Measurements from ENCODE around the gene SLC4A5. TPM values are rescaled to one million over a fixed set of nuclear protein-coding genes. Genes with fewer than 3 reads are reported as not detected.
A peak's percentile ranks its signal among the peaks of the same experiment; 100 is the strongest.

The SLC4A5 gene
- total RNA-seq, 1 donor from 2014 or later, result 2.6 TPM

- no peaks in the 10 kb centered on the region for H3K9me3 ChIP-seq (ENCODE audit: control insufficient read depth in 3 of 3, low read length in 3 of 3)
- H3K9ac ChIP-seq (ENCODE audit: low read depth in 1 of 3, low read length in 3 of 3), result no peak overlapping the region
- H3K4me1 ChIP-seq (ENCODE audit: control insufficient read depth in 3 of 3, insufficient read depth in 3 of 3, low read length in 3 of 3), result no peaks in the 10 kb centered on the region
- no peaks in the 10 kb centered on the region for H3K27me3 ChIP-seq (ENCODE audit: control insufficient read depth in 3 of 3, insufficient read depth in 3 of 3, low read length in 3 of 3)
- no peak overlapping the region for H3K27ac ChIP-seq (ENCODE audit: low read depth, low read length)
- no peak overlapping the region for H3K4me3 ChIP-seq (ENCODE audit: low read length in 3 of 3)
- H3K36me3 ChIP-seq (ENCODE audit: control insufficient read depth in 3 of 3, insufficient read depth in 3 of 3, low read length in 3 of 3), result peaks cover 0 to 7% (median 3%) of the 10 kb centered on the region in 3 donors
These were observed 42.7 kb downstream of the SLC4A5 start for GRCh38 chr2:74300506-74300905.

GRCh38 chr2:74297950-74298349 is 45.3 kb downstream of the SLC4A5 start:
- Histone ChIP-seq H3K27me3 (ENCODE audit: control insufficient read depth in 3 of 3, insufficient read depth in 3 of 3, low read length in 3 of 3) (no peaks in the 10 kb centered on the region), H3K4me3 (ENCODE audit: low read length in 3 of 3) (no peak overlapping the region), H3K9ac (ENCODE audit: low read depth in 1 of 3, low read length in 3 of 3) (no peak overlapping the region), H3K4me1 (ENCODE audit: control insufficient read depth in 3 of 3, insufficient read depth in 3 of 3, low read length in 3 of 3) (no peaks in the 10 kb centered on the region), H3K36me3 (ENCODE audit: control insufficient read depth in 3 of 3, insufficient read depth in 3 of 3, low read length in 3 of 3) (peaks cover 0 to 4% (median 2%) of the 10 kb centered on the region in 3 donors), H3K9me3 (ENCODE audit: control insufficient read depth in 3 of 3, low read length in 3 of 3) (no peaks in the 10 kb centered on the region), H3K27ac (ENCODE audit: low read depth, low read length) (no peak overlapping the region)

DNA sequence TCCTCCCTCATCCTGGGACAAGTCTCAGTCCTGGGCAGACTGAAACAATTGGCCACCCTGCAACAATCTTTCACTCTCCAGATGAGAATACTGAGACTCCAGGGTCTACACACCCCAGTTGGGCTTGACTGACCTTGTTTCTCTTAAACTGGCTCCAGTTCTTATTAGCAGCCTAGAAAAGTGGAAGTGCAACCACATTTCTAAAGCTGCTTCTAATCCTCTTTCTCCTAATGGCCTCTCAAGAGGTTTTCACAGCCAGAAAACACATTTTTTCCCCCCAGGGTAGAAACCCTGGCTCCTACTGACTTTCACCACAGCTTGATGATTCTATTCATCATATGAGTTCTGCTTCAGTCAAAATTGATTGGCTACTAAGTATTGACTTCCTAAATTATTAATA is 45.8 kb downstream of the SLC4A5 start:
- peaks cover 0 to 4% (median 2%) of the 10 kb centered on the region in 3 donors for H3K36me3 ChIP-seq (ENCODE audit: control insufficient read depth in 3 of 3, insufficient read depth in 3 of 3, low read length in 3 of 3)
- no peak overlapping the region for H3K9ac ChIP-seq (ENCODE audit: low read depth in 1 of 3, low read length in 3 of 3)
- no peaks in the 10 kb centered on the region for H3K4me1 ChIP-seq (ENCODE audit: control insufficient read depth in 3 of 3, insufficient read depth in 3 of 3, low read length in 3 of 3)
- no peaks in the 10 kb centered on the region for H3K9me3 ChIP-seq (ENCODE audit: control insufficient read depth in 3 of 3, low read length in 3 of 3)
- H3K27me3 ChIP-seq (ENCODE audit: control insufficient read depth in 3 of 3, insufficient read depth in 3 of 3, low read length in 3 of 3), result no peaks in the 10 kb centered on the region
- H3K27ac ChIP-seq (ENCODE audit: low read depth, low read length), result no peak overlapping the region
- no peak overlapping the region for H3K4me3 ChIP-seq (ENCODE audit: low read length in 3 of 3)

DNA sequence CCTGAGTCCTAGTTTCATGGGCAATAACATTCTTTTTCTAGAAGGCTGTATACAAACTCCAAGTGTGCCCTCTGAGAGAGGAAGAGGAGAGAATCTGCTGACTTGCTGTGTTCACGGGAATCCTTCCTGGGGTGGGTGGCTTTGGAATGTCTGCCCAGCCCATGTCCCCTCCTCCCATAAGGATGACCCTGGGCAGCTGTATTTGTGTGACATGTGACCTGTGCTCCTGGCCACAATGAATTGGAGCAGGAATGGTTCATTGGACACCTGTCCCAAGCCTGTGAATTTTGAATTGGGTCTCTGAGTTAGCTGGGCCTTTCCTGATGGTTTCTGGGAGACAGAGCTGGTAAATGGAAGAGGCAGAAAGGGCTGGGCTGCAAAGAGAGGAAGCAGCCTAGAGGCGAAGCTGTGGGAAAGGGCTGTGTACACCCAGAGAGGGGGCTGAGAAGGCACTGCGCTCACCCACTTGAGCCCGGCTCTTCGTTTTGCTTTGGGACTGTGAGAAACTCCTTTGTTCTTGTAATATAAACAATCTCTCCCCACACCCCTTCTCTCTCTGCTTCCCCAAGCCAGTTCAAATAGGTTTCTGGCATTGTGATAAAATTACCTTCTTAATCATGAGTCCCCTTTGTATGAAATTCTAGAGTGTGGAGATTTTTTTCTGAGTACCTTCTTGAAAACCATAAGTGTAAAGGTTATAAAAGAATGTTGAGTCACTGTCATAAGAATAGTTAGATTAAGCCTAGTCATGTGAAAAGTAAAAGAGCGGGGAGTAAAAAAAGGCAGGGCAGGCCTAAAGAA is 49.8 kb downstream of the SLC4A5 start:
- H3K27ac ChIP-seq (ENCODE audit: low read depth, low read length), result no peak overlapping the region
- no peaks in the 10 kb centered on the region for H3K27me3 ChIP-seq (ENCODE audit: control insufficient read depth in 3 of 3, insufficient read depth in 3 of 3, low read length in 3 of 3)
- H3K4me1 ChIP-seq (ENCODE audit: control insufficient read depth in 3 of 3, insufficient read depth in 3 of 3, low read length in 3 of 3), result no peaks in the 10 kb centered on the region
- H3K4me3 ChIP-seq (ENCODE audit: low read length in 3 of 3), result no peak overlapping the region
- no peak overlapping the region for H3K9ac ChIP-seq (ENCODE audit: low read depth in 1 of 3, low read length in 3 of 3)
- no peaks in the 10 kb centered on the region for H3K36me3 ChIP-seq (ENCODE audit: control insufficient read depth in 3 of 3, insufficient read depth in 3 of 3, low read length in 3 of 3)
- H3K9me3 ChIP-seq (ENCODE audit: control insufficient read depth in 3 of 3, low read length in 3 of 3), result no peaks in the 10 kb centered on the region

GRCh38 chr2:74292751-74293150 is 50.5 kb downstream of the SLC4A5 start:
- Histone ChIP-seq H3K27ac (ENCODE audit: low read depth, low read length) (no peak overlapping the region), H3K9me3 (ENCODE audit: control insufficient read depth in 3 of 3, low read length in 3 of 3) (no peaks in the 10 kb centered on the region), H3K4me1 (ENCODE audit: control insufficient read depth in 3 of 3, insufficient read depth in 3 of 3, low read length in 3 of 3) (no peaks in the 10 kb centered on the region), H3K36me3 (ENCODE audit: control insufficient read depth in 3 of 3, insufficient read depth in 3 of 3, low read length in 3 of 3) (no peaks in the 10 kb centered on the region), H3K4me3 (ENCODE audit: low read length in 3 of 3) (no peak overlapping the region), H3K27me3 (ENCODE audit: control insufficient read depth in 3 of 3, insufficient read depth in 3 of 3, low read length in 3 of 3) (no peaks in the 10 kb centered on the region), H3K9ac (ENCODE audit: low read depth in 1 of 3, low read length in 3 of 3) (no peak overlapping the region)

GRCh38 chr2:74291886-74292621 is 51.2 kb downstream of the SLC4A5 start:
- Histone ChIP-seq H3K27me3 (ENCODE audit: control insufficient read depth in 3 of 3, insufficient read depth in 3 of 3, low read length in 3 of 3) (no peaks in the 10 kb centered on the region), H3K4me1 (ENCODE audit: control insufficient read depth in 3 of 3, insufficient read depth in 3 of 3, low read length in 3 of 3) (no peaks in the 10 kb centered on the region), H3K4me3 (ENCODE audit: low read length in 3 of 3) (no peak overlapping the region), H3K9ac (ENCODE audit: low read depth in 1 of 3, low read length in 3 of 3) (no peak overlapping the region), H3K27ac (ENCODE audit: low read depth, low read length) (no peak overlapping the region), H3K36me3 (ENCODE audit: control insufficient read depth in 3 of 3, insufficient read depth in 3 of 3, low read length in 3 of 3) (no peaks in the 10 kb centered on the region), H3K9me3 (ENCODE audit: control insufficient read depth in 3 of 3, low read length in 3 of 3) (no peaks in the 10 kb centered on the region)

DNA sequence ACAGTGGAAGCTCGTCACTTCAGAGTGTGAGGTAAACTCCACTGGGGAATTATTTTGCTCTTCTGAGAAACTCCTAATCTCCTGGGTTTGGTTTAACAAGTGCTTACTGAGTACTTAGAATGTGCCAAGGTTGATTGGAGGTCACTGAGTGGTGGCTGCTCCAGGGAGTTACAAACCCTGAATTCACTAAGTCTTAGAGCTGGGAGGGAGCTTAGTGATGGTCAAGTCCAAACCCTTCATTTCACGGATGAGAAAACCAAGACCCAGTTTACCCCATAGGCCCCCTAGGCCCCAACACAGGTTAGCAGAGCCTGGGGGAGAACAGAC is 52.0 kb downstream of the SLC4A5 start:
- H3K9ac ChIP-seq (ENCODE audit: low read depth in 1 of 3, low read length in 3 of 3), result peak overlapping the region in 1 of 3 donors; percentile 16
- no peak overlapping the region for H3K27ac ChIP-seq (ENCODE audit: low read depth, low read length)
- no peaks in the 10 kb centered on the region for H3K36me3 ChIP-seq (ENCODE audit: control insufficient read depth in 3 of 3, insufficient read depth in 3 of 3, low read length in 3 of 3)
- no peaks in the 10 kb centered on the region for H3K9me3 ChIP-seq (ENCODE audit: control insufficient read depth in 3 of 3, low read length in 3 of 3)
- H3K4me1 ChIP-seq (ENCODE audit: control insufficient read depth in 3 of 3, insufficient read depth in 3 of 3, low read length in 3 of 3), result no peaks in the 10 kb centered on the region
- H3K27me3 ChIP-seq (ENCODE audit: control insufficient read depth in 3 of 3, insufficient read depth in 3 of 3, low read length in 3 of 3), result no peaks in the 10 kb centered on the region
- H3K4me3 ChIP-seq (ENCODE audit: low read length in 3 of 3), result no peak overlapping the region

DNA sequence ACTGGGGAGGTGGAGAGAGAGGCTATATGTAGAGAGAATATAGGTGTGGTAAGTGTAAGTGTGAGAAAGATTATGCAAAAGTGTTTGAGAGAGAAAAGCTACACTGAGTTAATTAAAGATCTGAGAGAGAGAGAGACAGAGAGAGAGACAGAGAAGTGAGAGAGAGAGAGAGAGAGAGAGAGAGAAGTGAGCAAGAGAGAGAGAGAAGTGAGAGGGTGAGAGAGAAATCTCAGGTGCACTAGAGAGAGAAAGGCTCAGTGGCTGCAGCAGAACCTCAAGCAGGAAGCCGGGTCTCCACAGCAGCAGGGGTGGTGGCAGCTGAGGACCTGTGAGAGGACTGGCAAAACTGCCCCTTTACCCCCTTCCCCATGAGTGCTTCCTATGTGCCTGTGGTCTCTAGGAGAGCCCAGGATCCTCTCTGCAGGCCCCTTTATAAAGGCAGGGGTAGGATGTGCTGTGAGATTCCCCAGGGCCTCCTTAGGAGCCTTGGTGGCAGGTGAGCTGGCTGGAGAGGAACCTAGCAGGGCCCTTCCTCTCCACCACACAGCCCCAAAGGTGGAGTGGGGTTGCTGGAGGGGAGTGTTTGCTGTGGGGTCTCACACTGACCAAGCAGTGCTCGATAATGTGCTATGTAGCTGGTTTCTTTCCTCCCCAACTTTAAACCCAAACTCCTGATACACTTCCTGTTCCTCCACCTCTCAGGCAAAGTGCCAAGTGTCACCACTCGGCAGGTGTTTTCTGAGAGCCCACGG is 52.6 kb downstream of the SLC4A5 start:
- H3K27me3 ChIP-seq (ENCODE audit: control insufficient read depth in 3 of 3, insufficient read depth in 3 of 3, low read length in 3 of 3), result no peaks in the 10 kb centered on the region
- no peaks in the 10 kb centered on the region for H3K9me3 ChIP-seq (ENCODE audit: control insufficient read depth in 3 of 3, low read length in 3 of 3)
- H3K4me1 ChIP-seq (ENCODE audit: control insufficient read depth in 3 of 3, insufficient read depth in 3 of 3, low read length in 3 of 3), result no peaks in the 10 kb centered on the region
- no peak overlapping the region for H3K4me3 ChIP-seq (ENCODE audit: low read length in 3 of 3)
- H3K9ac ChIP-seq (ENCODE audit: low read depth in 1 of 3, low read length in 3 of 3), result peak overlapping the region in 1 of 3 donors; percentile 16
- H3K27ac ChIP-seq (ENCODE audit: low read depth, low read length), result no peak overlapping the region
- no peaks in the 10 kb centered on the region for H3K36me3 ChIP-seq (ENCODE audit: control insufficient read depth in 3 of 3, insufficient read depth in 3 of 3, low read length in 3 of 3)

GRCh38 chr2:74290066-74290465 is 53.1 kb downstream of the SLC4A5 start:
- no peaks in the 10 kb centered on the region for H3K4me1 ChIP-seq (ENCODE audit: control insufficient read depth in 3 of 3, insufficient read depth in 3 of 3, low read length in 3 of 3)
- no peaks in the 10 kb centered on the region for H3K9me3 ChIP-seq (ENCODE audit: control insufficient read depth in 3 of 3, low read length in 3 of 3)
- H3K9ac ChIP-seq (ENCODE audit: low read depth in 1 of 3, low read length in 3 of 3), result no peak overlapping the region
- no peak overlapping the region for H3K4me3 ChIP-seq (ENCODE audit: low read length in 3 of 3)
- H3K36me3 ChIP-seq (ENCODE audit: control insufficient read depth in 3 of 3, insufficient read depth in 3 of 3, low read length in 3 of 3), result no peaks in the 10 kb centered on the region
- no peaks in the 10 kb centered on the region for H3K27me3 ChIP-seq (ENCODE audit: control insufficient read depth in 3 of 3, insufficient read depth in 3 of 3, low read length in 3 of 3)
- H3K27ac ChIP-seq (ENCODE audit: low read depth, low read length), result no peak overlapping the region

DNA sequence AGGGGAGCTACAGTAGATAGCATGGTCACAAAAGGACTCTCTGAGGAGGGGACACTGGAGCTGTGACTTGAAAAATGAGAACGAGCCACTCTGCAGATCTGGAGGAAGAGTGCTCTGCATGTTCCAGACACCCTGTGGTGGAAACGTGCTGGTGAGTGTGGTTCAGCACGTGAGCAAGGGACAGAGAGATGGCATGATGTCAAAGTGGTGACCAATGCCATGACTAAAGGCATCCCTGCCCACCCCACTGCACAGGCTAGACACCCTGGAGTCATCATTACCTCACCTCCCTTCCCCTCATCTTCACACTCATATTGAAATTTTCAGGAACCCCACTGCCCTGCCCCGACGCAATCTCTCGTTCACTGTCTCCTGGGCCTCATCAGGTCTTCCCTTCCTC is 56.5 kb downstream of the SLC4A5 start:
- Histone ChIP-seq H3K27ac (ENCODE audit: low read depth, low read length) (no peak overlapping the region), H3K9me3 (ENCODE audit: control insufficient read depth in 3 of 3, low read length in 3 of 3) (no peaks in the 10 kb centered on the region), H3K36me3 (ENCODE audit: control insufficient read depth in 3 of 3, insufficient read depth in 3 of 3, low read length in 3 of 3) (no peaks in the 10 kb centered on the region), H3K4me1 (ENCODE audit: control insufficient read depth in 3 of 3, insufficient read depth in 3 of 3, low read length in 3 of 3) (no peaks in the 10 kb centered on the region), H3K27me3 (ENCODE audit: control insufficient read depth in 3 of 3, insufficient read depth in 3 of 3, low read length in 3 of 3) (no peaks in the 10 kb centered on the region), H3K9ac (ENCODE audit: low read depth in 1 of 3, low read length in 3 of 3) (no peak overlapping the region), H3K4me3 (ENCODE audit: low read length in 3 of 3) (no peak overlapping the region)
